Stimulated activated CD4-positive, alpha-beta T cell treated with anti-CD3 and anti-CD28 coated beads, Interleukin-2, amount 100 ng/mL, for 48 hours (primary cell): ENCODE results near the gene NFIB.

Experiments used
- DNase-seq, 2 donors: peaks; one replicate each; pipeline ENCODE4 v3.0.0-alpha.2; 2020

Gene NFIB

GRCh38 chr9:14139287-14139686, 174.7 kb downstream of the NFIB start:
- no peak for DNase-seq

GRCh38 chr9:14136646-14137370, 177.1 kb downstream of the NFIB start:
- no peak for DNase-seq

GRCh38 chr9:14136047-14136635, 177.8 kb downstream of the NFIB start:
- no peak for DNase-seq

GRCh38 chr9:14135421-14135820, 178.5 kb downstream of the NFIB start:
- DNase-seq = no peak

GRCh38 chr9:14133394-14133793, 180.5 kb downstream of the NFIB start:
- no peak for DNase-seq

- no peak for DNase-seq
These were observed 181.2 kb downstream of the NFIB start for GRCh38 chr9:14132775-14133174.

- DNase-seq = no peak
These were observed 182.4 kb downstream of the NFIB start for GRCh38 chr9:14131356-14132088.

GRCh38 chr9:14127656-14128055, 186.3 kb downstream of the NFIB start:
- no peak for DNase-seq

- no peak for DNase-seq
These were observed 194.0 kb downstream of the NFIB start for GRCh38 chr9:14119694-14120514.

GRCh38 chr9:14112226-14112625, 201.7 kb downstream of the NFIB start:
- DNase-seq = no peak

GRCh38 chr9:14111696-14112095, 202.2 kb downstream of the NFIB start:
- DNase-seq = no peak

- no peak for DNase-seq
These were observed 206.0 kb downstream of the NFIB start for GRCh38 chr9:14107977-14108376.

GRCh38 chr9:14107495-14107894, 206.4 kb downstream of the NFIB start:
- DNase-seq = no peak

- DNase-seq = no peak
These were observed 207.2 kb downstream of the NFIB start for GRCh38 chr9:14106699-14107098.

- no peak for DNase-seq
These were observed 209.4 kb downstream of the NFIB start for GRCh38 chr9:14104496-14104895.

- DNase-seq = no peak
These were observed 210.8 kb downstream of the NFIB start for GRCh38 chr9:14103115-14103514.

- DNase-seq = no peak
These were observed 214.2 kb downstream of the NFIB start for GRCh38 chr9:14099737-14100136.

- no peak for DNase-seq
These were observed 215.3 kb downstream of the NFIB start for GRCh38 chr9:14098486-14099180.

GRCh38 chr9:14097666-14098415, 216.1 kb downstream of the NFIB start:
- DNase-seq = no peak

GRCh38 chr9:14097215-14097614, 216.7 kb downstream of the NFIB start:
- DNase-seq = no peak

GRCh38 chr9:14096258-14096922, 217.6 kb downstream of the NFIB start:
- DNase-seq = no peak
